G401 (cell line): Measurements from ENCODE around the gene ELOVL2. TPM values are rescaled to one million over a fixed set of nuclear protein-coding genes. Genes with fewer than 3 reads are reported as not detected.

ENCODE experiments used
- DNase-seq: peaks from one replicate; pipeline ENCODE4 v3.0.0-alpha.2; 2015; ENCODE audit warnings: low spot score
- in situ Hi-C: cut with HindIII; loops from 2 replicates; pipeline ENCODE4 v1.10.0; 2016; ENCODE audit warnings: low sequenced_read_pairs, mixed read lengths
- total RNA-seq: library from RNA; depleted of rRNA; stranded (reverse); fragments of >200 nt; shearing (Covaris generic); gene quantifications from 2 replicates; pipeline ENCODE4 v1.2.3, GENCODE V29; 2014

The ELOVL2 gene
- total RNA-seq, 1 experiment from 2014 or later = 6.6 TPM

GRCh38 chr6:11062715-11063114, 18.6 kb upstream of the ELOVL2 start:
- no peak for DNase-seq
- in situ Hi-C loops = no loop called here

GRCh38 chr6:11062083-11062482, 18.0 kb upstream of the ELOVL2 start:
- no peak for DNase-seq
- in situ Hi-C loops = no loop called here

- no peak for DNase-seq
- in situ Hi-C loops = no loop called here
Observed at GRCh38 chr6:11058406-11058805, 14.3 kb upstream of the ELOVL2 start.

- DNase-seq = no peak
- in situ Hi-C loops = no loop called here
Observed at GRCh38 chr6:11056871-11057270, 12.8 kb upstream of the ELOVL2 start.

GRCh38 chr6:11055127-11055627, 11.1 kb upstream of the ELOVL2 start:
- DNase-seq = no peak
- in situ Hi-C loops = no loop called here

- no peak for DNase-seq
- in situ Hi-C loops = no loop called here
Observed at GRCh38 chr6:11054722-11055121, 10.6 kb upstream of the ELOVL2 start.

- no peak for DNase-seq
- in situ Hi-C loops = no loop called here
Observed at GRCh38 chr6:11053307-11053706, 9.2 kb upstream of the ELOVL2 start.

- DNase-seq = no peak
- in situ Hi-C loops = no loop called here
Observed at GRCh38 chr6:11050731-11051130, 6.6 kb upstream of the ELOVL2 start.

GRCh38 chr6:11044712-11045167, 635 bp upstream of the ELOVL2 start:
- DNase-seq = no peak
- in situ Hi-C loops = no loop called here

GRCh38 chr6:11043378-11043960, 636 bp downstream of the ELOVL2 start:
- DNase-seq = peak; percentile 24
- in situ Hi-C loops = no loop called here

GRCh38 chr6:11042750-11043377, 1.2 kb downstream of the ELOVL2 start:
- in situ Hi-C loops = no loop called here
- DNase-seq = no peak

- DNase-seq = no peak
- in situ Hi-C loops = no loop called here
Observed at GRCh38 chr6:11042025-11042749, 1.9 kb downstream of the ELOVL2 start.

- in situ Hi-C loops = no loop called here
- DNase-seq = no peak
Observed at GRCh38 chr6:11040134-11040533, 4.0 kb downstream of the ELOVL2 start.

GRCh38 chr6:11039040-11039439, 5.1 kb downstream of the ELOVL2 start:
- in situ Hi-C loops = no loop called here
- DNase-seq = no peak

- in situ Hi-C loops = no loop called here
- no peak for DNase-seq
Observed at GRCh38 chr6:11036977-11037430, 7.1 kb downstream of the ELOVL2 start.

GRCh38 chr6:11036351-11036740, 7.8 kb downstream of the ELOVL2 start:
- no peak for DNase-seq
- in situ Hi-C loops = no loop called here

- DNase-seq = no peak
Observed at GRCh38 chr6:11035616-11036350, 8.3 kb downstream of the ELOVL2 start.

GRCh38 chr6:11033825-11034224, 10.3 kb downstream of the ELOVL2 start:
- DNase-seq = no peak
- in situ Hi-C loops = no loop called here

More at GRCh38 chr6:11035616-11036350, 8.3 kb downstream of the ELOVL2 start:
- in situ Hi-C loops = no loop called here

GRCh38 chr6:11030904-11031303, 13.2 kb downstream of the ELOVL2 start:
- in situ Hi-C loops = no loop called here

GRCh38 chr6:11028959-11029358, 15.1 kb downstream of the ELOVL2 start:
- in situ Hi-C loops = no loop called here
- no peak for DNase-seq

More at GRCh38 chr6:11030904-11031303, 13.2 kb downstream of the ELOVL2 start:
- DNase-seq = no peak
